Measurements from ENCODE around the gene GET3. TPM values are rescaled to one million over a fixed set of nuclear protein-coding genes. Genes with fewer than 3 reads are reported as not detected.
A peak's percentile ranks its signal among the peaks of the same experiment; 100 is the strongest.

GET3 gene
- total RNA-seq, 1 experiment from 2014 or later = 110 TPM

DNA sequence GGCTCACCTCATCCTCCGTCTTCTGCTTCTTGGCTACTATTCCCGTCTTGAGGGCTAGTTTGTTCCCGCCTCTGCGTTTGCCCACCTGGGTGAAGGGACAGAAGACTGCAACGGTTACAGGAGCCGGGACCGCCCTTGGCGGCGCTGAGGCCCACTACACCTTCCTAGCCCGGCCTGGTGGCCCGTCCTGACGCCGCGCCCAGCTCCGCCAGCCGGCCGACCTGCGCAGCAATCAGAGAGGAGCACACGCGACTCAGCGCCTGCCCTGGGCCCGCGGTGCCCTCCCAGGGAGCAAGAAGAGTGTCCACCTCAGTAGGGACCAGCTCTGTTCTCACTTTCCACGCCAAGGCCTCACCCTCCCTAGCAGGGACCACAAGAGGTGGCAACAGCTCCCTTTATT, 6.0 kb upstream of the GET3 start:
- Mint-ChIP-seq H3K27ac (no peak overlapping the region; the same call in 1 of the 2 replicates), H3K9me3 (no peaks in the 10 kb centered on the region), H3K4me1 (peaks cover 23% of the 10 kb centered on the region), H3K36me3 (peaks cover 19% of the 10 kb centered on the region), H3K4me3 (no peak overlapping the region), H3K27me3 (ENCODE audit: low read depth) (no peaks in the 10 kb centered on the region)
- ChIA-PET POLR2A (no interaction called here), CTCF (interaction anchor here (1.1 kb wide), 1 partner anchor 26 kb away, joined by 3 read pairs; no protein-coding TSS in a partner anchor)
- ATAC-seq (no peak), DNase-seq (ENCODE audit: low spot score) (no peak)
- TF ChIP-seq STAT6 (CRISPR knock-in tag; conservative IDR thresholded peaks at IDR 0.05; ENCODE audit: low read depth) = no peak
- no peak for TF ChIP-seq SOX15 (CRISPR knock-in tag; IDR thresholded peaks at IDR 0.05)
- no peak for TF ChIP-seq CREM (CRISPR knock-in tag; IDR thresholded peaks at IDR 0.05)
- no peak for TF ChIP-seq SMAD3 (CRISPR knock-in tag; IDR thresholded peaks at IDR 0.05; ENCODE audit: borderline replicate concordance)
- TF ChIP-seq IRF1 (CRISPR knock-in tag; IDR thresholded peaks at IDR 0.05) = no peak
- no peak for TF ChIP-seq SP1 (CRISPR knock-in tag; conservative IDR thresholded peaks at IDR 0.05)
- TF ChIP-seq PRRX2 (CRISPR knock-in tag; IDR thresholded peaks at IDR 0.05) = no peak
- TF ChIP-seq MXD4 (CRISPR knock-in tag; IDR thresholded peaks at IDR 0.05; ENCODE audit: borderline replicate concordance) = no peak
- no peak for TF ChIP-seq MAX (CRISPR knock-in tag; IDR thresholded peaks at IDR 0.05)
- no peak for TF ChIP-seq KAT7 (CRISPR knock-in tag; IDR thresholded peaks at IDR 0.05; ENCODE audit: borderline replicate concordance)
- no peak for TF ChIP-seq NFE2L1 (CRISPR knock-in tag; IDR thresholded peaks at IDR 0.05)
- TF ChIP-seq ZNF317 (CRISPR knock-in tag; IDR thresholded peaks at IDR 0.05; ENCODE audit: borderline replicate concordance, low read depth) = no peak
- no peak for TF ChIP-seq PRDM15 (CRISPR knock-in tag; IDR thresholded peaks at IDR 0.05)
- TF ChIP-seq FOXP1 (CRISPR knock-in tag; IDR thresholded peaks at IDR 0.05; ENCODE audit: borderline replicate concordance) = no peak
- no peak for TF ChIP-seq TCF7 (CRISPR knock-in tag; IDR thresholded peaks at IDR 0.05; ENCODE audit: low read depth)

- Mint-ChIP-seq H3K36me3 (peaks cover 21% of the 10 kb centered on the region), H3K4me3 (peak overlapping the region; percentile 91), H3K27me3 (ENCODE audit: low read depth) (no peaks in the 10 kb centered on the region; the same call in 1 of the 2 replicates), H3K9me3 (no peaks in the 10 kb centered on the region), H3K27ac (peak overlapping the region; percentile 94), H3K4me1 (peaks cover 26% of the 10 kb centered on the region)
- ATAC-seq (no peak), DNase-seq (ENCODE audit: low spot score) (no peak)
- ChIA-PET POLR2A (interaction anchor here (1.0 to 5.3 kb wide), 4 partner anchors 10 to 70 kb away, joined by 3 to 44 read pairs (median 4); partner anchors contain the start of gene TNPO2), CTCF (interaction anchor here (0.5 to 2.7 kb wide), 10 partner anchors 10 to 184 kb away, joined by 3 to 16 read pairs (median 4); partner anchors contain the start of gene TNPO2)
- TF ChIP-seq NR3C1 (CRISPR knock-in tag; conservative IDR thresholded peaks at IDR 0.05; ENCODE audit: low read depth) (no peak), ZBTB21 (CRISPR knock-in tag; IDR thresholded peaks at IDR 0.05; ENCODE audit: borderline replicate concordance) (no peak), SP1 (CRISPR knock-in tag; conservative IDR thresholded peaks at IDR 0.05) (no peak), ZSCAN18 (CRISPR knock-in tag; IDR thresholded peaks at IDR 0.05) (no peak), JAZF1 (CRISPR knock-in tag; IDR thresholded peaks at IDR 0.05) (no peak), CREB1 (CRISPR knock-in tag; IDR thresholded peaks at IDR 0.05) (no peak)
- TF ChIP-seq, protein P1, sequence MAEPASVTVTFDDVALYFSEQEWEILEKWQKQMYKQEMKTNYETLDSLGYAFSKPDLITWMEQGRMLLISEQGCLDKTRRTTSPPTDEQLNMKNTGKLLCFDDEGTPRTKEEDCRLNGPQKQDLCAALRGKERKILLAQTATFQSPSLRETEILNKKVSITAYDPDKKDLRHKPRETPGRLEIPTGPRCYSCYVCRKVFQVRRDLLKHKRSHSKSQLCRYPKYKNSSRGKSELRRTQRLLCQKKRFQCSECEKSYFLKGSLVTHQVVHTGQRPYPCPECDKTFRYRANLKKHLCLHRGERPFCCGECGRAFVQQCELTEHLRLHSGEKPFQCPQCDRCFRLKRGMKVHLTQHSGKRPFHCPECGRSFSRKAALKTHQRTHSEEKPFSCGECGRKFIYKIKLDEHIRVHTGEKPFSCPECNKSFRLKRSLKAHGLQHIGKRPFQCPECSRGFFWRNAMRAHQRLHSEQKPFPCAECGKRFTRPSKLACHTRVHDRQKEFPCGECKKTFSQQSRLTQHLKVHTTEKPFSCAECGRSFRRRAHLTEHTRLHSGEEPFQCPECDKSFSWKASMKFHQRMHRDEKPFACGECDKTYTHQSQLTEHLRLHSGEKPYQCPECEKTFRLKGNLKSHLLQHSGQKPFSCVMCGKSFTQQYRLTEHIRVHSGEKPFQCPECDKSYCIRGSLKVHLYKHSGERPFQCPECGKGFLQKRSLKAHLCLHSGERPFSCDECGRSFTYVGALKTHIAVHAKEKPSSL (CRISPR knock-in tag; conservative IDR thresholded peaks at IDR 0.05) = no peak
- TF ChIP-seq, protein P2, sequence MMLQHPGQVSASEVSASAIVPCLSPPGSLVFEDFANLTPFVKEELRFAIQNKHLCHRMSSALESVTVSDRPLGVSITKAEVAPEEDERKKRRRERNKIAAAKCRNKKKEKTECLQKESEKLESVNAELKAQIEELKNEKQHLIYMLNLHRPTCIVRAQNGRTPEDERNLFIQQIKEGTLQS (CRISPR knock-in tag; conservative IDR thresholded peaks at IDR 0.05) = no peak
Observed at GRCh38 chr19:12733369-12734214, 3.7 kb upstream of the GET3 start.
